Heart right ventricle (tissue), 16 donors: ENCODE data around the gene FBXO38. TPM values are rescaled to one million over a fixed set of nuclear protein-coding genes. Genes with fewer than 3 reads are reported as not detected.

Source experiments
- ATAC-seq, 8 donors: fragments of 200-7000 bp; cut with Tn5 transposase; one replicate each; pipeline ENCODE4 v1.9.1; 2020; ENCODE audit warnings: mild to moderate bottlenecking in 8 of 8, moderate library complexity in 8 of 8, moderate number of reproducible peaks in 1 of 8
- DNase-seq, 2 donors: peaks; one replicate each; pipeline ENCODE4 v3.0.0-alpha.2; 2020
- H3K27ac ChIP-seq, 10 donors: fragments of 200-600 bp; sonication (generic) in 2 of 10; one replicate each; pipeline versions ENCODE4 v1.5.0 to v1.8.0; 2020 to 2022; ENCODE audit warnings: mild to moderate bottlenecking in 3 of 10
- H3K27me3 ChIP-seq, 7 donors: fragments of 200-600 bp; one replicate each; pipeline ENCODE4 v1.8.0; 2021 to 2022; ENCODE audit warnings: mild to moderate bottlenecking in 2 of 7
- H3K36me3 ChIP-seq, 9 donors: fragments of 200-600 bp; sonication (generic) in 1 of 9; one replicate each; pipeline versions ENCODE4 v1.5.0 to v1.8.0; 2020 to 2022; ENCODE audit warnings: mild to moderate bottlenecking in 2 of 9
- H3K4me1 ChIP-seq, 9 donors: fragments of 200-600 bp; sonication (generic) in 1 of 9; one replicate each; pipeline versions ENCODE4 v1.5.0 to v1.8.0; 2020 to 2022; ENCODE audit warnings: mild to moderate bottlenecking in 4 of 9
- H3K4me3 ChIP-seq, 10 donors: fragments of 200-600 bp; sonication (generic) in 2 of 10; one replicate each; pipeline versions ENCODE4 v1.5.0 to v1.8.0; 2020 to 2022; ENCODE audit warnings: mild to moderate bottlenecking in 7 of 10, moderate library complexity in 2 of 10
- H3K9me3 ChIP-seq, 11 donors: fragments of 200-600 bp in 10 of 11; sonication (generic) in 2 of 11; one replicate each; pipeline versions ENCODE4 v1.5.0 to v1.8.0; 2013 to 2022; ENCODE audit warnings: mild to moderate bottlenecking in 2 of 11, control low read depth in 1 of 11, moderate library complexity in 1 of 11
- CTCF ChIP-seq, 9 donors: fragments of 200-600 bp; sonication (generic) in 2 of 9; IDR thresholded peaks; one replicate each; pipeline versions ENCODE4 v1.5.0 to v1.8.0; 2021 to 2022; ENCODE audit warnings: antibody characterized with exemption in 9 of 9, mild to moderate bottlenecking in 5 of 9, moderate library complexity in 1 of 9
- WGBS, 2 donors: extraction: QIAGEN DNeasy Blood & Tissue Kit; methylation state at CpG; one replicate each; pipeline ENCODE4 v1.1.7; 2013; ENCODE audit warnings: inconsistent platforms in 1 of 2; 5-methylcytosine and 5-hydroxymethylcytosine counted together
- intact Hi-C, 10 donors: fragments of 100-400 bp; cut with DNase I; formaldehyde crosslinking; loops; one replicate each; pipeline versions ENCODE4 v1.11.1 to v1.14.2; 2022
- polyA plus RNA-seq, 2 donors: library from polyadenylated mRNA; stranded (reverse); fragments of 200-250 nt; gene quantifications; one replicate each; pipeline ENCODE4 v1.2.3, GENCODE V29; 2013
- total RNA-seq, 10 donors: library from RNA; stranded (reverse); fragmentation: NEBNext Ultra II Directional in 3 of 10; extraction: Animal tissue kit (Norgen Biotek cat#: 25700) in 3 of 10; gene quantifications; one replicate each; pipeline versions ENCODE4 v1.2.1 to v1.2.4, GENCODE V29; 2021 to 2023
- donor health status: Arrhythmogenic right ventricular cardiomyopathy.
- donor health status: ischemic (EF 13 %, LVEDD 7.1; RV severe dilation, severe dysfunction).
- donor health status: healthy with polysubstance abuse.
- donor health status: DM: no; HTN: yes; CAD: no.
- donor health status: DM: no; HTN: no; CAD: no.
- donor health status: ischemic (EF 25% LVEDD 6.9; RV normal size, moderate dysfunction).
- donor health status: ischemic (EF 25% LVEDD 5.7; RV mildly dilated, moderate dysfunction).
- donor health status: healthy.
- donor health status: DM: yes; HTN: yes; CAD: no.
- donor health status: Ischemic cardiomyopathy.
- donor health status: ischemic (EF 35%, LVEDD 5.7; RV mildly dilated, moderate dysfunction).
- donor health status: nonischemic (EF 11% LVEDD 7.7; RV severe dilation, severe dysfunction).
- donor health status: DM: yes; HTN: yes; CAD: no.
- donor health status: PGD.
- donor health status: ischemic (EF 29% LVEDD 5.4; RV normal size, mild dysfunction).
- donor health status: nonischemic (EF 23%, LVEDD 6.1; RV moderate dilation, normal function).

The FBXO38 gene
- total and polyA plus RNA-seq, 12 donors, result 10.2 to 66.4 (median 46.6) TPM

DNA sequence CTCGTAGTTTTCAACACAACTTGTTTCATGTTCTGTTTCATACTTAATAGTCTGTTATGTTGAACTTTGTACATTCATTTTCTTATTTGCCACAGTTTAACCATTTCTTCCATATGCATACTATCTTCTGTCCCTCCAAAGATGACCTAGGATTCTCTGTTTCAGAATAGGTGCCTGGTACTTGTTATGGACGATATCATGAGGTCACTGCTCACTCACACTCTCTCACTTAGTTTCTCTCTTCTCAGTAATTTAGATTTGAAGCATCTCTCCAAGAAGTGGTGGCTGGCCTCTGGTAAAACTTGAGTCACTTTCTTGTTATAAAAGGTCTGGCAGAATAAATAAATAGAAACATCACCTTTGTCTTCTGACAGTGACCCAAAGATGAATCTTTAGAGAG lies 28.4 kb downstream of the FBXO38 start:
- Histone ChIP-seq H3K4me1 (peaks cover 0 to 30% (median 4%) of the 10 kb centered on the region in 9 donors), H3K27ac (peak overlapping the region in 1 of 10 donors; percentile 4), H3K36me3 (peaks cover 0 to 100% (median 62%) of the 10 kb centered on the region in 9 donors), H3K4me3 (no peak overlapping the region), H3K27me3 (no peaks in the 10 kb centered on the region), H3K9me3 (no peaks in the 10 kb centered on the region)
- ATAC-seq (no peak), DNase-seq (no peak)
- intact Hi-C loops, result no loop called here
- TF ChIP-seq CTCF (IDR thresholded peaks at IDR 0.05), result no peak
- WGBS, 2 donors, result 80 to 84% methylated on average over 2 of the region's 2 CpGs

DNA sequence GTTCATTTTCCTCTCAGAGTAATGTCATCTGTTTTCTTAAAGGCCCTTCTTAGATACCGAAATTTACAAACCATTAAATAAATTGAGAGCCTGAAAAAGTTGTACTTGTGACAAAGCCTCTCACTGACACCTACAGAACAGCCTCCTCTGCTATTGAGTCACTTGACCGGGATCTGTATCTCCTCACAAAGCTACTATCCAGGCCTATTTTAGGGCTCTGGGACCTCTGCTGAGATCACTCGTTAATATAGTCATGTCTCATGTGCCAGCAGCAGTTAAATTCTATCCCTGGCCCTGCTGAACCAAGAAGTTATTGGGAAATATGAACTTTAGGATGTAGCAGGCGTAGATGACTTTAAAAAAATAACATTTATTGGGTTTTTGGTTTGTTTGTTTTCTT lies 31.1 kb downstream of the FBXO38 start:
- intact Hi-C loops, result no loop called here
- no peak for TF ChIP-seq CTCF (IDR thresholded peaks at IDR 0.05)
- 50 to 63% methylated on average over 4 of the region's 4 CpGs for WGBS, 2 donors
- H3K4me3 ChIP-seq, result no peak overlapping the region
- no peaks in the 10 kb centered on the region for H3K27me3 ChIP-seq
- DNase-seq (peak in 1 of 2 donors; percentile 40), ATAC-seq (peak in 7 of 8 donors; percentile 80 to 95 (median 89))
- peaks cover 0 to 31% (median 4%) of the 10 kb centered on the region in 9 donors for H3K4me1 ChIP-seq
- peak overlapping the region in 9 of 10 donors; percentile 1 to 80 (median 57) for H3K27ac ChIP-seq
- no peaks in the 10 kb centered on the region for H3K9me3 ChIP-seq
- peaks cover 0 to 100% (median 46%) of the 10 kb centered on the region in 9 donors for H3K36me3 ChIP-seq

DNA sequence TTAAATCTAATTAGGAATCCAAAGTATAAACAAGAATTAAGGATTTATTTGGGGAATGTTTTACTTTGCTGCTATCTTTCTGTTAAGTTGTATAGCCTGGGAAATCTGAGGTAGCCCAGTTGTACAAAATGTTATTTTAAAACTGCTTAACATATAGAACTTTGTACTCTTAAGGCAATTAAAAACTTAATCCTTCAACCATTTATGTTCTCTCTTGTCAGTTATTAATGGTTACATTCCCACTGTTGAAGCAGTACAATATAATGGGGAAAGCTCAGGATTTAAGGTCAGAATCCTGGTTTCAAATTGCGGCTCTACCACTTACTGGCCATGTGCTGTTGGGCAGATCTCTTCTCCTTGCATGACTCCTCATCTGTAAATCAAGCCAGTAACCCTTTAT lies 32.7 kb downstream of the FBXO38 start:
- peak in 1 of 8 donors; percentile 33 for ATAC-seq
- no peak for DNase-seq
- peak overlapping the region in 8 of 10 donors; percentile 33 to 80 (median 58) for H3K27ac ChIP-seq
- H3K9me3 ChIP-seq, result no peaks in the 10 kb centered on the region
- peaks cover 0 to 31% (median 4%) of the 10 kb centered on the region in 9 donors for H3K4me1 ChIP-seq
- 74 to 80% methylated on average over 1 of the region's 1 CpG for WGBS, 2 donors
- H3K27me3 ChIP-seq, result no peaks in the 10 kb centered on the region
- intact Hi-C loops, result no loop called here
- H3K4me3 ChIP-seq, result no peak overlapping the region
- TF ChIP-seq CTCF (IDR thresholded peaks at IDR 0.05), result no peak
- peaks cover 0 to 100% (median 32%) of the 10 kb centered on the region in 9 donors for H3K36me3 ChIP-seq

DNA sequence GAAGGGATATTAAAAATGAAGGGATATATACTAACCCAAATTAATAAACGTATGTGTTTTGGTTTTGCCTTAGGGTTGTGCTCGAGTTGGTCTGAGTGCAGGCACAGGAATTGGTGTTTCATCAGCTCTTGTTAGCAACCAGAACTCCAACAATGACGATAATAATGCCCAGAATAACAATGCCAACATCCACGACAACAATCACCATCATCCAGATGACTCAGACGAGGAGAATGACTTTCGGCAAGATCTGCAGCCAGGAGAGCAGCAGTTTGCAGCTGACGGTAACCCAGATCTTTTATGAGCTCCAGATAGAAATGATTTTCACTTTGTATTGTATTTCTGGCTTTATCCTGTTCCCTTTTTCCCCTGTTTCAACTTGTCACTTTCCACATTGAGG lies 33.2 kb downstream of the FBXO38 start:
- peak in 7 of 8 donors; percentile 25 to 80 (median 71) for ATAC-seq
- DNase-seq, result no peak
- intact Hi-C loops, result no loop called here
- Histone ChIP-seq H3K4me3 (no peak overlapping the region), H3K4me1 (peaks cover 0 to 31% (median 4%) of the 10 kb centered on the region in 9 donors), H3K9me3 (no peaks in the 10 kb centered on the region), H3K27ac (peak overlapping the region in 9 of 10 donors; percentile 5 to 80 (median 57)), H3K36me3 (peaks cover 0 to 100% (median 27%) of the 10 kb centered on the region in 9 donors), H3K27me3 (no peaks in the 10 kb centered on the region)
- WGBS, 2 donors, result 52 to 61% methylated on average over 7 of the region's 7 CpGs
- no peak for TF ChIP-seq CTCF (IDR thresholded peaks at IDR 0.05)
